HepG2 (cell line): ENCODE data around the gene RASGRP4. TPM values are rescaled to one million over a fixed set of nuclear protein-coding genes. Genes with fewer than 3 reads are reported as not detected.
A peak's percentile ranks its signal among the peaks of the same experiment; 100 is the strongest.

Experiments used
- ATAD3A ChIP-seq: sonication (generic); formaldehyde crosslinking; IDR thresholded peaks from 2 replicates; pipeline ENCODE4 v1.4.0; 2020; ENCODE audit warnings: missing genetic modification reagents
- CCAR2 ChIP-seq: fragments of 200-400 bp; formaldehyde crosslinking; optimal IDR thresholded peaks from 2 replicates; pipeline ENCODE3; 2018; ENCODE audit warnings: low read depth, mild to moderate bottlenecking, low read length, moderate library complexity
- ELF1 ChIP-seq: sonication (generic); formaldehyde crosslinking; IDR thresholded peaks from 2 replicates; pipeline ENCODE4 v1.4.0; 2020; ENCODE audit warnings: missing genetic modification reagents
- ELF4 ChIP-seq: sonication (generic); formaldehyde crosslinking; IDR thresholded peaks from 2 replicates; pipeline ENCODE4 v1.5.0; 2020; ENCODE audit warnings: missing genetic modification reagents, mild to moderate bottlenecking, moderate library complexity, borderline replicate concordance
- GFI1 ChIP-seq: sonication (generic); formaldehyde crosslinking; IDR thresholded peaks from 2 replicates; pipeline ENCODE4 v1.5.0; 2020; ENCODE audit warnings: missing genetic modification reagents, mild to moderate bottlenecking, borderline replicate concordance
- NFYB ChIP-seq: sonication (generic); formaldehyde crosslinking; IDR thresholded peaks from 2 replicates; pipeline ENCODE4 v1.4.0; 2020; ENCODE audit warnings: missing genetic modification reagents
- SALL1 ChIP-seq: sonication (generic); formaldehyde crosslinking; IDR thresholded peaks from 2 replicates; pipeline ENCODE4 v1.8.0; 2022; ENCODE audit warnings: mild to moderate bottlenecking, missing genetic modification reagents
- SOX6 ChIP-seq, 2 experiments: fragments of 450-650 bp in 1 of 2; sonication (generic) in 1 of 2; formaldehyde crosslinking in 1 of 2; IDR thresholded peaks; 2 replicates each; pipeline versions ENCODE4 v1.4.0 to v1.6.1; 2017 to 2020; ENCODE audit warnings: antibody characterized with exemption in 1 of 2, mild to moderate bottlenecking in 1 of 2, missing genetic modification reagents in 1 of 2
- SRSF9 ChIP-seq: fragments of 200-400 bp; formaldehyde crosslinking; IDR thresholded peaks from 2 replicates; pipeline ENCODE4 v1.6.1; 2018; ENCODE audit warnings: borderline replicate concordance, mild to moderate bottlenecking, low read depth, low read length; ENCODE audit not compliant: insufficient read depth, poor library complexity, severe bottlenecking
- THAP11 ChIP-seq: IDR thresholded peaks from 2 replicates; pipeline ENCODE4 v1.6.1; 2016; ENCODE audit warnings: missing biosample characterization, missing genetic modification reagents
- YEATS2 ChIP-seq: sonication (generic); formaldehyde crosslinking; IDR thresholded peaks from 2 replicates; pipeline ENCODE4 v1.4.0; 2020; ENCODE audit warnings: missing genetic modification reagents, borderline replicate concordance
- ZNF136 ChIP-seq: sonication (generic); formaldehyde crosslinking; IDR thresholded peaks from 2 replicates; pipeline ENCODE4 v1.8.1; 2022; ENCODE audit warnings: low read depth, mild to moderate bottlenecking, moderate library complexity, missing genetic modification reagents
- ZNF343 ChIP-seq: sonication (generic); formaldehyde crosslinking; IDR thresholded peaks from 2 replicates; pipeline ENCODE4 v1.4.0; 2020; ENCODE audit warnings: mild to moderate bottlenecking, missing genetic modification reagents
- ZNF367 ChIP-seq: sonication (generic); formaldehyde crosslinking; IDR thresholded peaks from 2 replicates; pipeline ENCODE4 v1.4.0; 2020; ENCODE audit warnings: missing genetic modification reagents, borderline replicate concordance
- ZNF430 ChIP-seq: sonication (generic); formaldehyde crosslinking; IDR thresholded peaks from 2 replicates; pipeline ENCODE4 v1.9.0; 2021; ENCODE audit warnings: mild to moderate bottlenecking, missing genetic modification reagents
- ZNF484 ChIP-seq: sonication (generic); formaldehyde crosslinking; IDR thresholded peaks from 2 replicates; pipeline ENCODE4 v1.5.1; 2020; ENCODE audit warnings: mild to moderate bottlenecking, low read depth, missing genetic modification reagents, borderline replicate concordance
- ZNF776 ChIP-seq: sonication (generic); formaldehyde crosslinking; IDR thresholded peaks from 2 replicates; pipeline ENCODE4 v1.4.0; 2020; ENCODE audit warnings: mild to moderate bottlenecking, missing genetic modification reagents
- ZNF780A ChIP-seq: sonication (generic); formaldehyde crosslinking; IDR thresholded peaks from 2 replicates; pipeline ENCODE4 v1.8.0; 2022; ENCODE audit warnings: mild to moderate bottlenecking, missing genetic modification reagents, moderate library complexity
- ZNF883 ChIP-seq: sonication (generic); formaldehyde crosslinking; IDR thresholded peaks from 2 replicates; pipeline ENCODE4 v1.5.1; 2020; ENCODE audit warnings: mild to moderate bottlenecking, missing genetic modification reagents; ENCODE audit errors: not compliant biosample characterization
- polyA plus RNA-seq, 8 experiments: library from polyadenylated mRNA; depleted of rRNA in 3 of 8; stranded (reverse) in 7 of 8; unstranded in 1 of 8; fragments of >200 nt; fragmentation: Illumina TruSeq in 4 of 8; extraction: Trizol in 4 of 8; gene quantifications; 2 replicates each; pipeline versions ENCODE4 v1.2.1 to v1.2.3, GENCODE V29; 2011 to 2016; ENCODE audit warnings: low read depth in 4 of 8, missing spikeins in 1 of 8, mixed read lengths in 1 of 8; ENCODE audit not compliant: insufficient read depth in 1 of 8
- total RNA-seq, 5 experiments: library from RNA; depleted of rRNA; stranded (reverse); fragments of >200 nt; fragmentation: Illumina TruSeq; extraction: Trizol; gene quantifications; 2 replicates each; pipeline ENCODE4 v1.2.3, GENCODE V29; 2016; ENCODE audit warnings: low read depth in 1 of 5
- TF ChIP-seq, protein P1 (sequence below): sonication (generic); formaldehyde crosslinking; IDR thresholded peaks from 2 replicates; pipeline ENCODE4 v1.5.0; 2020; ENCODE audit warnings: missing genetic modification reagents
- TF ChIP-seq, protein P2 (sequence below): sonication (generic); formaldehyde crosslinking; IDR thresholded peaks from 2 replicates; pipeline ENCODE4 v1.4.0; 2020; ENCODE audit warnings: mild to moderate bottlenecking, missing genetic modification reagents
- TF ChIP-seq, protein P3 (sequence below): sonication (generic); formaldehyde crosslinking; IDR thresholded peaks from 2 replicates; pipeline ENCODE4 v1.8.1; 2023; ENCODE audit warnings: mild to moderate bottlenecking, moderate library complexity, missing genetic modification reagents
- TF ChIP-seq, protein P4 (sequence below): sonication (generic); formaldehyde crosslinking; IDR thresholded peaks from 2 replicates; pipeline ENCODE4 v1.4.0; 2020; ENCODE audit warnings: mild to moderate bottlenecking, low read depth, missing genetic modification reagents
- TF ChIP-seq, protein P5 (sequence below): sonication (generic); formaldehyde crosslinking; IDR thresholded peaks from 2 replicates; pipeline ENCODE4 v1.4.0; 2020; ENCODE audit warnings: low read depth, mild to moderate bottlenecking, missing genetic modification reagents

Gene RASGRP4
- total and polyA plus RNA-seq, 2 of the 13 experiments (the other 11 are each of a cell fraction or from before 2014, with no cell fraction given): not detected

DNA sequence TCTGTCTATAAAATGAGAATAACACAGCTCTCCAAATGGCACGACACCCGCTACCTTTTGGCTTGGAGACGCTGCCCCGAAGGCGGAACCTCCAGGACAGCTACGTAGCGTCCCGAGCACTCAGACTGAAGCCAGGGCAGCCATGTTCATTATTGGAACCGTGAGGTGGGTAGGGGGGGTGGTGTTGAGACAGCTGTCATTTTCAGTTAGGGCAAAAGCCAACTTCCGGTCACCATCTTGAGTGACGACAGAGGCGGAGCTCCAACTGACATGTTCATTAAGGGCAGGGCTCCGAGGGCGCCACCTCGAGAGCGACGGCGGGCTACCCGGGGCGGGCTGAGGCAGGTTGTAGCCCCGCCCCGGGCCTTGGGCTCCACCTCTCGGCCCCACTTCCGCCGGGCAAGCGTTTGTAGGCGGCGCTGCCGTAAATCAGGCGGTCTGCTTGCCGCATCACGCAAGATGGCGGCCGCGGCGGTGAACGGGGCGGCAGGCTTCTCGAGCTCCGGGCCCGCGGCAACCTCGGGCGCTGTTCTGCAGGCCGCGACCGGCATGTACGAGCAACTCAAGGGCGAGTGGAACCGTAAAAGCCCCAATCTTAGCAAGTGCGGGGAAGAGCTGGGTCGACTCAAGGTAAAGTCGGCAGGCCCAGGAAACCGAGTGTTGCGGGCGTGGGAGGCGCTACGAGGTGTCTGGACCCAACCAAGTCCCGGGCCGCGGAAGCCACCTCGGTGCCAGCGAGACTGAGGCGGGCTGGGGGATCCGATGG lies 51.5 kb downstream of the RASGRP4 start, which contains the start of gene PSMD8 (continued):
- TF ChIP-seq SALL1 (CRISPR knock-in tag) (peak; percentile 85), ATAD3A (CRISPR knock-in tag) (no peak), SOX6 (IDR thresholded peaks at IDR 0.05) (no peak), SOX6 (CRISPR knock-in tag; IDR thresholded peaks at IDR 0.05) (peak; percentile 58; the same call in 1 of the 2 replicates), ZNF883 (peak; percentile 72), ZNF343 (peak; percentile 92), ELF4 (CRISPR knock-in tag) (no peak; the same call in 1 of the 2 replicates), CCAR2 (no peak), GFI1 (0 out of 2 replicates have a peak, but pooled peaks have one; percentile 15), ZNF136 (CRISPR knock-in tag) (no peak), THAP11 (peak; percentile 93), ZNF484 (no peak), ZNF367 (CRISPR knock-in tag) (no peak; the same call in 1 of the 2 replicates), SRSF9 (no peak), NFYB (CRISPR knock-in tag) (peak; percentile 51), ZNF776 (CRISPR knock-in tag) (no peak; the same call in 1 of the 2 replicates), ZNF780A (CRISPR knock-in tag) (no peak), ELF1 (CRISPR knock-in tag) (peak; percentile 91), ZNF430 (CRISPR knock-in tag) (peak; percentile 94; the same call in 1 of the 2 replicates), YEATS2 (CRISPR knock-in tag) (peak; percentile 82; the same call in 1 of the 2 replicates)
- TF ChIP-seq, protein P1, sequence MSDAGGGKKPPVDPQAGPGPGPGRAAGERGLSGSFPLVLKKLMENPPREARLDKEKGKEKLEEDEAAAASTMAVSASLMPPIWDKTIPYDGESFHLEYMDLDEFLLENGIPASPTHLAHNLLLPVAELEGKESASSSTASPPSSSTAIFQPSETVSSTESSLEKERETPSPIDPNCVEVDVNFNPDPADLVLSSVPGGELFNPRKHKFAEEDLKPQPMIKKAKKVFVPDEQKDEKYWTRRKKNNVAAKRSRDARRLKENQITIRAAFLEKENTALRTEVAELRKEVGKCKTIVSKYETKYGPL: peak; percentile 58; the same call in 1 of the 2 replicates
- TF ChIP-seq, protein P2, sequence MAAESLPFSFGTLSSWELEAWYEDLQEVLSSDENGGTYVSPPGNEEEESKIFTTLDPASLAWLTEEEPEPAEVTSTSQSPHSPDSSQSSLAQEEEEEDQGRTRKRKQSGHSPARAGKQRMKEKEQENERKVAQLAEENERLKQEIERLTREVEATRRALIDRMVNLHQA (CRISPR knock-in tag): no peak
- TF ChIP-seq, protein P3, sequence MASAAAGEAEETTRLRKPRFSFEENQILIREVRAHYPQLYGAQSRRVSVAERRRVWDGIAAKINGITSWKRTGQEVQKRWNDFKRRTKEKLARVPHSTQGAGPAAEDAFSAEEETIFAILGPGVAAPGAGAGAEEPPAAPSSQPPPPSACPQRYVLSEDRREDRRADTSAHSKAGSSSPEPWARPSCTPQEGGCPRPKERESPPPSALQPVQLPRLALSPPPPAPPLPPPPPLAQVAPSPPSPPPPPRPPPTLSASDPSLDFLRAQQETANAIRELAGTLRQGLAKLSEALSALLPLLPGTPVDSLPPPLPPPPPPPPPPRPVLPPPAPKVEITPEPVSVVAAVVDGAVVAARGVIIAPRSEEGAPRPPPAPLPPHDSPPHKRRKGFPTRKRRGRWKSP (CRISPR knock-in tag): peak; percentile 90
- TF ChIP-seq, protein P4, sequence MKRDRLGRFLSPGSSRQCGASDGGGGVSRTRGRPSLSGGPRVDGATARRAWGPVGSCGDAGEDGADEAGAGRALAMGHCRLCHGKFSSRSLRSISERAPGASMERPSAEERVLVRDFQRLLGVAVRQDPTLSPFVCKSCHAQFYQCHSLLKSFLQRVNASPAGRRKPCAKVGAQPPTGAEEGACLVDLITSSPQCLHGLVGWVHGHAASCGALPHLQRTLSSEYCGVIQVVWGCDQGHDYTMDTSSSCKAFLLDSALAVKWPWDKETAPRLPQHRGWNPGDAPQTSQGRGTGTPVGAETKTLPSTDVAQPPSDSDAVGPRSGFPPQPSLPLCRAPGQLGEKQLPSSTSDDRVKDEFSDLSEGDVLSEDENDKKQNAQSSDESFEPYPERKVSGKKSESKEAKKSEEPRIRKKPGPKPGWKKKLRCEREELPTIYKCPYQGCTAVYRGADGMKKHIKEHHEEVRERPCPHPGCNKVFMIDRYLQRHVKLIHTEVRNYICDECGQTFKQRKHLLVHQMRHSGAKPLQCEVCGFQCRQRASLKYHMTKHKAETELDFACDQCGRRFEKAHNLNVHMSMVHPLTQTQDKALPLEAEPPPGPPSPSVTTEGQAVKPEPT (CRISPR knock-in tag): peak; percentile 90
- TF ChIP-seq, protein P5, sequence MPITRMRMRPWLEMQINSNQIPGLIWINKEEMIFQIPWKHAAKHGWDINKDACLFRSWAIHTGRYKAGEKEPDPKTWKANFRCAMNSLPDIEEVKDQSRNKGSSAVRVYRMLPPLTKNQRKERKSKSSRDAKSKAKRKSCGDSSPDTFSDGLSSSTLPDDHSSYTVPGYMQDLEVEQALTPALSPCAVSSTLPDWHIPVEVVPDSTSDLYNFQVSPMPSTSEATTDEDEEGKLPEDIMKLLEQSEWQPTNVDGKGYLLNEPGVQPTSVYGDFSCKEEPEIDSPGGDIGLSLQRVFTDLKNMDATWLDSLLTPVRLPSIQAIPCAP: no peak
